Kidney (tissue), 14 donors: Measurements from ENCODE around the gene PLEKHG5. TPM values are rescaled to one million over a fixed set of nuclear protein-coding genes. Genes with fewer than 3 reads are reported as not detected.

Source experiments
- DNase-seq, 5 donors: peaks; one replicate each; pipeline ENCODE4 v3.0.0-alpha.2; 2013 to 2020
- FAIRE-seq: peaks from 2 replicates; lab custom pipeline; 2012; peaks lifted over from hg19 to GRCh38; lab: Jason Lieb, UNC
- H3K27ac ChIP-seq, 2 donors: one replicate each; pipeline ENCODE4 v1.7.0; 2013; ENCODE audit warnings: low read depth in 2 of 2, low read length in 2 of 2, inconsistent platforms in 1 of 2
- H3K27me3 ChIP-seq: one replicate; pipeline ENCODE4 v1.7.1; 2013; ENCODE audit warnings: low read length, inconsistent platforms; ENCODE audit not compliant: control insufficient read depth, insufficient read depth
- H3K36me3 ChIP-seq, 3 donors: one replicate each; pipeline versions ENCODE4 v1.7.0 to v1.7.1; 2013; ENCODE audit warnings: low read length in 3 of 3, control low read depth in 1 of 3, inconsistent platforms in 1 of 3; ENCODE audit not compliant: insufficient read depth in 3 of 3, control insufficient read depth in 2 of 3
- H3K4me1 ChIP-seq, 3 donors: one replicate each; pipeline versions ENCODE4 v1.7.0 to v1.7.1; 2013; ENCODE audit warnings: low read length in 3 of 3, inconsistent platforms in 1 of 3, low read depth in 1 of 3; ENCODE audit not compliant: control insufficient read depth in 2 of 3, insufficient read depth in 2 of 3
- H3K4me3 ChIP-seq, 3 donors: one replicate each; pipeline versions ENCODE4 v1.7.0 to v1.8.1; 2013; ENCODE audit warnings: low read length in 3 of 3, control low read depth in 1 of 3, inconsistent platforms in 1 of 3
- H3K9ac ChIP-seq, 3 donors: one replicate each; pipeline versions ENCODE4 v1.7.0 to v1.7.1; 2013; ENCODE audit warnings: low read length in 3 of 3, control low read depth in 1 of 3, inconsistent platforms in 1 of 3
- H3K9me3 ChIP-seq, 3 donors: one replicate each; pipeline versions ENCODE4 v1.7.0 to v1.7.1; 2013; ENCODE audit warnings: low read length in 3 of 3, control low read depth in 1 of 3, inconsistent platforms in 1 of 3; ENCODE audit not compliant: control insufficient read depth in 2 of 3, insufficient read depth in 1 of 3
- intact Hi-C: fragments of 100-400 bp; cut with DNase I; formaldehyde crosslinking; loops from one replicate; pipeline ENCODE4 v1.11.1; 2022
- polyA plus RNA-seq: library from polyadenylated mRNA; stranded (reverse); fragments of 350-450 nt; fragmentation: Illumina TruSeq; extraction: RNeasy Lipid Tissue Mini Kit (QIAGEN cat#74804); gene quantifications from one replicate; pipeline ENCODE4 v1.2.3, GENCODE V29; 2014; ENCODE audit warnings: low read depth, low replicate concordance; ENCODE audit not compliant: insufficient read depth
- total RNA-seq: library from RNA; stranded (reverse); fragmentation: NEBNext Ultra II Directional; extraction: Animal tissue kit (Norgen Biotek cat#: 25700); gene quantifications from one replicate; pipeline ENCODE4 v1.2.1, GENCODE V29; 2021
- TF ChIP-seq, protein P1 (sequence below): IDR thresholded peaks from 3 replicates; pipeline ENCODE4 v1.5.1; 2012; ENCODE audit warnings: mild to moderate bottlenecking, moderate library complexity, borderline replicate concordance; ENCODE audit not compliant: insufficient read depth; ENCODE audit errors: extremely low read depth
- donor health status: control.
- donor health status: control.
- donor health status: control.
- donor health status: control.
- donor health status: control.
- donor health status: DM: yes; HTN: yes; CAD: no.
- donor health status: Normal renal cell carcinoma (clear cell type).

The PLEKHG5 gene
- total and polyA plus RNA-seq, 2 donors from 2014 or later, result 4.4 to 14.0 TPM

DNA sequence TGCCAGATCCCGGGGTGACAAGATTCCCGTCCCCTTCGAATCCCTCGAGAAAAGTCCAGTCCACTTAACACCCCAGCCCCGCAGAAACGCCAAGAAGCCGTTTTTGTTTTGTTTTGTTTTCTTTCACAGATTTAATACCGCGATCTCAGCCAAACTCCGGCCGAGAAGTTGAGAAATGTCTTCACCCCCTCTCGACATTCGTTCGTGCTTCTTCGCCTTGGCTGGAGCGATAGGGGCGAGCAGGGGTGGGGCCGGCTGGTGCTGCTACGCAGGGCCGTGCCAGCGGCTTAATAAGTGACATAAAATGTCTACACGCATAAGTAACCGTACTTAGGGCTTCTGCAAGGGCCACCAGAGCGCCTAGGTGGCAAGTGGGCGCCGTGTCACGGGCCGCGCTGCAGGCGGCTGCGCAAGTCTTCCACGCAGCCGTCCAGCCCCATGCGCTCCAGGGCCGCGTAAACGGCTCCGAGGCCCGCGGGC lies 30.4 kb downstream of the PLEKHG5 start:
- FAIRE-seq (no peak), DNase-seq (peak in 2 of 5 donors; percentile 18 to 53)
- no peaks in the 10 kb centered on the region for H3K9me3 ChIP-seq
- H3K9ac ChIP-seq, result peak overlapping the region in 1 of 3 donors; percentile 12
- H3K4me3 ChIP-seq, result no peak overlapping the region
- intact Hi-C loops, result no loop called here
- no peaks in the 10 kb centered on the region for H3K36me3 ChIP-seq
- H3K4me1 ChIP-seq, result no peaks in the 10 kb centered on the region
- TF ChIP-seq, protein P1, sequence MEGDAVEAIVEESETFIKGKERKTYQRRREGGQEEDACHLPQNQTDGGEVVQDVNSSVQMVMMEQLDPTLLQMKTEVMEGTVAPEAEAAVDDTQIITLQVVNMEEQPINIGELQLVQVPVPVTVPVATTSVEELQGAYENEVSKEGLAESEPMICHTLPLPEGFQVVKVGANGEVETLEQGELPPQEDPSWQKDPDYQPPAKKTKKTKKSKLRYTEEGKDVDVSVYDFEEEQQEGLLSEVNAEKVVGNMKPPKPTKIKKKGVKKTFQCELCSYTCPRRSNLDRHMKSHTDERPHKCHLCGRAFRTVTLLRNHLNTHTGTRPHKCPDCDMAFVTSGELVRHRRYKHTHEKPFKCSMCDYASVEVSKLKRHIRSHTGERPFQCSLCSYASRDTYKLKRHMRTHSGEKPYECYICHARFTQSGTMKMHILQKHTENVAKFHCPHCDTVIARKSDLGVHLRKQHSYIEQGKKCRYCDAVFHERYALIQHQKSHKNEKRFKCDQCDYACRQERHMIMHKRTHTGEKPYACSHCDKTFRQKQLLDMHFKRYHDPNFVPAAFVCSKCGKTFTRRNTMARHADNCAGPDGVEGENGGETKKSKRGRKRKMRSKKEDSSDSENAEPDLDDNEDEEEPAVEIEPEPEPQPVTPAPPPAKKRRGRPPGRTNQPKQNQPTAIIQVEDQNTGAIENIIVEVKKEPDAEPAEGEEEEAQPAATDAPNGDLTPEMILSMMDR, result no peak
- H3K27me3 ChIP-seq, result peaks cover 5% of the 10 kb centered on the region
- H3K27ac ChIP-seq, result no peak overlapping the region

DNA sequence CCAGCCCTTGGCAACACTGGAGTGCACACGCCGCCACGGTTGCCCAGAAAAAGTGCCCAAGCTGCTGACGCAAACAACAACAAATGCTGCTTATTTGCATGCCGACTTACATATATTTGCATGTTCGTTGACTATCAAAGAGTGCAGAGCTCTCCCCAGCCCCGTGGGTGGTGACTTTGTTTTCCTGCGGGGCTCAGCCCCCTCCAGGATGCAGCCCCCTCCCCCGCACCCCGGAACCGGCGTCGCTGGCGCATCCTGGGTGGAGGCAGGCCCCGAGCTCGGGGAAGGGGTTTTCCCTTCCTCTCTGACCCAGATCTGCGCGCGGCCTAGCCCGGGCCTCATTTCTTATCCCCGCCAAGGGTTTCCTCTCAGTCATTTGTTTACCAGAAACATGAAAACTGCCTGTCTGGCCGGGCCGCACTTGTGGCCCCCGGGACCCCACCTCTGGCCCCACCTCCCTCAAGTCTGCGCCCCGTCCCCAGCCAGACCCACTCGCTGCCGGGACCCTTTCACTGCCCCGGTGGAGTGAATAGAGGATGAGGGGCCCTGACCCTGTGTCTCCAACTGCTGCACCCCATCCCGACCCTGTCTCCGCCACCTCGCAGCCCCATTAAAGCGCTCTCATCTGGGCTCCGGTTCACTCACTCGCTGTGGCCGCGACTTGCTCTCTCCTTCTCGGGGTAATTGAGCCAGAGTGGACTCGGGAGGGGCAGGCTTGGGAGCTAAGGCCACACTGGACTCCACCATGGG lies 31.0 kb downstream of the PLEKHG5 start:
- H3K9ac ChIP-seq, result peak overlapping the region in 1 of 3 donors; percentile 12
- no peak overlapping the region for H3K27ac ChIP-seq
- no peaks in the 10 kb centered on the region for H3K36me3 ChIP-seq
- intact Hi-C loops, result no loop called here
- FAIRE-seq (no peak), DNase-seq (peak in 2 of 5 donors; percentile 24 to 75)
- H3K4me3 ChIP-seq, result no peak overlapping the region
- H3K4me1 ChIP-seq, result no peaks in the 10 kb centered on the region
- TF ChIP-seq, protein P1, result no peak
- H3K27me3 ChIP-seq, result peaks cover 6% of the 10 kb centered on the region
- H3K9me3 ChIP-seq, result no peaks in the 10 kb centered on the region

DNA sequence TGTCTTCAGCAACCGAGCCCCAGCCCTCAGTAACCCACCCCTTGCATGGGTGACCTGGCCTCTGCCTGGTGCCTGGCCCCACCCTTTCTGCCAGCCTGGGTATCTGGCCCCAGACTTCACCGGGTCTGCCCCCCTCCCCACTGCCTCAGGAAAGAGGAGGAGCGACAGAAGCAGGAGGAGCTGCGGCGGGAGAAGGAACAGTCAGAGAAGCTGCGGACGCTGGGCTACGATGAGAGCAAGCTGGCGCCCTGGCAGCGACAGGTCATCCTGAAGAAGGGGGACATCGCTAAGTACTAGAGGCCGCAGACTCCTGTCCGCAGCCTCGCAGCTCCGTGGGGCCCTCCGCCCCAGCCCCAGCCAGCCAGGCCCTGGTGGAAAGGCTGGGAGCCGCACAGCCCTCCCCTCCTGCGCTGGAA lies 31.6 kb downstream of the PLEKHG5 start:
- no peak overlapping the region for H3K27ac ChIP-seq
- no peak overlapping the region for H3K9ac ChIP-seq
- DNase-seq, result peak in 3 of 5 donors; percentile 29 to 64 (median 56)
- intact Hi-C loops, result no loop called here
- no peak for FAIRE-seq
- TF ChIP-seq, protein P1, result no peak
- H3K9me3 ChIP-seq, result no peaks in the 10 kb centered on the region
- H3K4me3 ChIP-seq, result no peak overlapping the region
- peaks cover 6% of the 10 kb centered on the region for H3K27me3 ChIP-seq
- no peaks in the 10 kb centered on the region for H3K36me3 ChIP-seq
- no peaks in the 10 kb centered on the region for H3K4me1 ChIP-seq
